Measurements from ENCODE around the gene EXTL1.

The EXTL1 gene

DNA sequence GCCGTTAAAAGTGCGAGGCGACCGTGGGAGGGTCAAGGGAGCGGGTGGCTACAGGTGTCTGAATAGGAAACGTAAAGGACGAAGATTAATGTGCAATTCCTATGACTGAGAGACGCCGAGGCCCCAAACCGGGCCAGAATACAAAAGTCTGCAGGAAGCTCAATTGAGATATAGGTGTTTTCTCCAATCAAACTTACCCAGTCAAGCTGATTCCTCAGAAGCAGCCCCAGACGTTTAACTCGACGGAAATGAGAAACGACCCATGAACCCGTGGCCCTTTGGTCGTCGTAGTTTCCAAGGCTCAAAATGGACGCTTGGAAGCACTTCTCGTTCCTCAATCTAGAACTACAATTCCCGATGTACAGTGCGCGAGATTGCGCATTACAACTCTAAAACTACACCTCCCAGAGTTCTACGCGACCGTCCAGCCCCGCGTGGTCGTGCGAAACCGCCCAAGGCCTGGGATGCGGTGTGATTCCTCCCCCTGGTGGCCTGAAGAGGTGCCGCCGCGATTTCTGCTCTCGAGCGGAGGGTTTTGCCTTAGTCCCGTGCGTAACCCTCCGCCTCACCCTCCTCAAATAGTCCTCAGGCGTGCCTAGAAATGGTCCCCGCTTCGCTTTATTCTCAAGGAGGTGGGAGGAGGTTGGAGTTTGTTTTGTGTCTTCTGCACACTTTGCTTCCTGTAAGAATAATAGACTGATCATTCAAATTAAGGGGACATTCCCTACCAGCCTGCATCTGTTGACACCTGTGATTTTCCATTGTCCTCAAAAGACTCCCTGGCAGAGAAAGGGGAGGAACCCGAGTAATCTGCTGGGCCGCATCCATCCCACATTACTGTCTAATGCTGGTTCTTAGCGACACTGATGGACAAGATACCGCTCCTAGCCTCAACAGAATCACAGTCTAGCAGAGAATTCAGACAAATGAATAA lies 23.5 kb upstream of the EXTL1 start, which contains the start of gene PAFAH2:
Gene PAFAH2, minus strand, starts transcription at position 236 of the 934 bp plus-strand sequence. CDS start 7,247 bp downstream, outside the sequence.
- TF ChIP-seq, protein P1, sequence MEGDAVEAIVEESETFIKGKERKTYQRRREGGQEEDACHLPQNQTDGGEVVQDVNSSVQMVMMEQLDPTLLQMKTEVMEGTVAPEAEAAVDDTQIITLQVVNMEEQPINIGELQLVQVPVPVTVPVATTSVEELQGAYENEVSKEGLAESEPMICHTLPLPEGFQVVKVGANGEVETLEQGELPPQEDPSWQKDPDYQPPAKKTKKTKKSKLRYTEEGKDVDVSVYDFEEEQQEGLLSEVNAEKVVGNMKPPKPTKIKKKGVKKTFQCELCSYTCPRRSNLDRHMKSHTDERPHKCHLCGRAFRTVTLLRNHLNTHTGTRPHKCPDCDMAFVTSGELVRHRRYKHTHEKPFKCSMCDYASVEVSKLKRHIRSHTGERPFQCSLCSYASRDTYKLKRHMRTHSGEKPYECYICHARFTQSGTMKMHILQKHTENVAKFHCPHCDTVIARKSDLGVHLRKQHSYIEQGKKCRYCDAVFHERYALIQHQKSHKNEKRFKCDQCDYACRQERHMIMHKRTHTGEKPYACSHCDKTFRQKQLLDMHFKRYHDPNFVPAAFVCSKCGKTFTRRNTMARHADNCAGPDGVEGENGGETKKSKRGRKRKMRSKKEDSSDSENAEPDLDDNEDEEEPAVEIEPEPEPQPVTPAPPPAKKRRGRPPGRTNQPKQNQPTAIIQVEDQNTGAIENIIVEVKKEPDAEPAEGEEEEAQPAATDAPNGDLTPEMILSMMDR (conservative IDR thresholded peaks at IDR 0.05; ENCODE audit: low read length) = peak; percentile 95
- peak within 1 kb of the TSS; percentile 75 for H3K4me3 ChIP-seq (ENCODE audit: low read length)
- DNase-seq (ENCODE audit: low read depth) = peak; percentile 99

DNA sequence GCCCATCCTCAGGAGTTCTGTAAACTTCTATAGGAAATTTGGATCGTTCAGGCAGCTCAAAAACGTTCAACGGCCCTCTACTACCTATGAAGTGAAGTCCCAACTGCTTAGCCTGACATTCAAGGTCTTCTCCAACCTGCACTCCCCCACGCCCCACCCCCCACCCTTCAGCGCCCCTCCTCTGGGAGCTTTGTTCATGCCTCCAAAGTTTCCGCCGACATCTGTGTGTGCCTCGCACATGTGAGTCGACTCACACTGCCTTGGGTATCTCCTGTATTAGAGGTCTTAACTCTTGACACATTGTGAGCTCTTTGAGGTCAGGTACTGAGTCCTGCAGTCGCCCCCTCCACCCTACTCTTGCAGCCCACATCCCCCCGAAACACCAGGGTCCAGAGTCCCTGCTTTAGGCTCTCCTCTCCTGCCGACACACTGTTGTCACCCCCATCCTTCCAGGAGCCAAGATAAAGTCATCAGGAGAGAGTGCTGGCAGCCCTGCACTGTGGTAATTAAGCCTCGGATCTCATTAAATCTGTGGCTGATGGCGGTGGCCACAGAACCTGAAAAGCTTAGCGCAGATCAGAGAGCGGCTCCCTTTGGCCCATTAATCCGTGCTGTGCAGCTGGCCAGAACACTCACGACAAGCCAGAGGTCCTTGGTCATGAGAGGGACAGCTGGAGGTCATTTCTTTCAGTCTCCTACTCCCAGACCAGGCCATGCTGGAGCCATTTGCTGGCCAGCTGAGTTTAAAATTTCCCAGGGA lies 22.4 kb upstream of the EXTL1 start:
- TF ChIP-seq, protein P1 (conservative IDR thresholded peaks at IDR 0.05; ENCODE audit: low read length) = no peak
- no peak overlapping the region for H3K4me3 ChIP-seq (ENCODE audit: low read length)
- DNase-seq (ENCODE audit: low read depth) = no peak

DNA sequence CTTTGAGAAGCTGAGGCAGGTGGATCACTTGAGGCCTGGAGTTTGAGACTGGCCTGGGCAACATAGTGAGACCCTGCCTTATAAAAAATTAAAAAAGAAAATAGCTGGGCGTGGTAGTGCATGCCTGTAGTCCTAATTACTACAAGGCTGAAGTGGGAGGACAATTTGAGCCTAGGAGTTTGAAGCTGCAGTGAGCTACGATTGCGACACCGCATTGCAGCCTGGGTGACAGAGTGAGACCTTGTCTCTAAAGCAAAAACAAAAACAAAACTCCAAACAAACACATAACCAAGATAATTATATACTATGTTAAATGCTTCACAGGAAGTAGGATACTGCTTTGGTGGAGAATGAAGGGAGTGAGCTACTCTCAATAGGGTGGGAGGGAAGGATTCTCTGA lies 18.3 kb upstream of the EXTL1 start:
- TF ChIP-seq, protein P1 (conservative IDR thresholded peaks at IDR 0.05; ENCODE audit: low read length) = no peak
- no peak for DNase-seq (ENCODE audit: low read depth)
- H3K4me3 ChIP-seq (ENCODE audit: low read length) = no peak overlapping the region

DNA sequence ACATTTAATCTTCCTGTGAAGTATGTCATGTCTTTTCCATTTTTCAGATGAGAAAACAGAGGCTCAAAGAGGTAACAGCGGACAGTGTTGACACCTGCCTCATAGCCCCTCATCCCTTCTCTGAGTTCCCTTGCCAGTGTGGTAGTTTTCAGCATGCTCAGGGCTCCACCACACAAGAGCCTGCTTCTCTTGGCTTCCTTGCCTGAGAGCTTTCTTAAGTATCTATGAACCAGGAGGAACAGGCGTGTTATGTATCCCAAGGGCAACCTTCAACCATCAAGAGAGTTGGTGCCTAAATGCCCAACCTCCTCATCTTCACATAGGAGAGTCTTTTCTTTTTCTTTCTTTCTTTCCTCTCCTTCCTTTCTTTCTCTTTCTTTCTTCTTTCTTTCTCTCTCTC lies 17.8 kb upstream of the EXTL1 start:
- TF ChIP-seq, protein P1 (conservative IDR thresholded peaks at IDR 0.05; ENCODE audit: low read length) = no peak
- no peak overlapping the region for H3K4me3 ChIP-seq (ENCODE audit: low read length)
- no peak for DNase-seq (ENCODE audit: low read depth)

DNA sequence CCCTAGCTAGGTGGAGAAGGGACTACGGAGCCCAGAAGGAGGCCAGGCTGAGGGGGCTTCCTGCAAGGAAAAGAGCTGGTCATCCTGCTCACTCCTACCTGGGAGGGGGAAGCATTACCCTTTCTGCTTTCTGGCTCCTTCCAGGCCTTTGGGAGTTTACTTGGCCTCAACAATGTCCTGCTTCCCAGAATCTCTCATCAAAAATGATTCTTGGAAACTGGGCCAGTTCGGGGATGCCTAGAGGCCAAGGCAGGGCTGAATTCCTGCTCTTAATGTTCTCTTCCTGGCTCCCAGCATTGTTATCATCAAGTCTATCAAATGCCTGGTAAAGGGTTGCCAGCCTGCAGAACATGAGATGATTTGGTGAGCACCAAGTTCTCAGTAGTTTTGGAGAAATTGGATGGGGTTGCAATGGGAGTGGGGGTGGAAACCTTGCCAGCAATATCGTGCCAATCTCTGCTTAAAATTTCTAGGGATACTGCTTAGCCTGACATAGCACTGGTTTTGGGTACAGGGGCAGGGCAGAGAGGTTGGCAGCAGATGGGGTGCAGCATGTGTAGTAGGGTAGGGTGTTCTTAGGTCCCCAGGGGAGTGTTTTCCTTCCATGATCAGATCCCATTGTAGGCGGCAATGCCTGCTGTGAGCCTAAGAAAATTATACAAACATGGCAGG lies 16.0 kb upstream of the EXTL1 start:
- DNase-seq (ENCODE audit: low read depth) = no peak
- TF ChIP-seq, protein P1 (conservative IDR thresholded peaks at IDR 0.05; ENCODE audit: low read length) = no peak
- H3K4me3 ChIP-seq (ENCODE audit: low read length) = no peak overlapping the region

DNA sequence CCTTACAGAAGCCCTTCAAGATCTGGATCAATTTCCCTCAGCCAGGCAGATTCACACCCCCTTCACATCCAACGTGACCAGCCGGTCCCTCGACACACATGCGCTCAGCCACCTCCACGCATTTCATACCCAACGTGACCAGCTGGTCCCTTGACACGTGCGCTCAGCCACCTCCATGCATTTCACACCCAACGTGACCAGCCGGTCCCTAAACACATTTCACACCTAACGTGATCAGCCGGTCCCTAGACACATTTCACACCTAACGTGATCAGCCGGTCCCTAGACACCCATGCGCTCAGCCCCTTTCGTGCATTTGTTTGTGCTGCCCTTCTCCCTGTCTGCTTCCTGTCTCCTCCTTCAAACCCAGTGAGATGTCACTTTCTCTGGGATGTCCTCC lies 14.9 kb upstream of the EXTL1 start:
- no peak overlapping the region for H3K4me3 ChIP-seq (ENCODE audit: low read length)
- TF ChIP-seq, protein P1 (conservative IDR thresholded peaks at IDR 0.05; ENCODE audit: low read length) = no peak
- no peak for DNase-seq (ENCODE audit: low read depth)

All from AG10803 (cell line).